GM21367 (cell line): ENCODE measurements around the gene CCDC87.
"Not testable (repeated sequence)": the region's sequence is repeated elsewhere in the genome, so short reads cannot be mapped to it uniquely, and the experiment has no call there.

ENCODE experiments used
- ATAC-seq: cut with Tn5 transposase; IDR thresholded peaks from one replicate; pipeline ENCODE4 v1.9.1; 2021; ENCODE audit not compliant: unreplicated experiment

The CCDC87 gene, protein sequence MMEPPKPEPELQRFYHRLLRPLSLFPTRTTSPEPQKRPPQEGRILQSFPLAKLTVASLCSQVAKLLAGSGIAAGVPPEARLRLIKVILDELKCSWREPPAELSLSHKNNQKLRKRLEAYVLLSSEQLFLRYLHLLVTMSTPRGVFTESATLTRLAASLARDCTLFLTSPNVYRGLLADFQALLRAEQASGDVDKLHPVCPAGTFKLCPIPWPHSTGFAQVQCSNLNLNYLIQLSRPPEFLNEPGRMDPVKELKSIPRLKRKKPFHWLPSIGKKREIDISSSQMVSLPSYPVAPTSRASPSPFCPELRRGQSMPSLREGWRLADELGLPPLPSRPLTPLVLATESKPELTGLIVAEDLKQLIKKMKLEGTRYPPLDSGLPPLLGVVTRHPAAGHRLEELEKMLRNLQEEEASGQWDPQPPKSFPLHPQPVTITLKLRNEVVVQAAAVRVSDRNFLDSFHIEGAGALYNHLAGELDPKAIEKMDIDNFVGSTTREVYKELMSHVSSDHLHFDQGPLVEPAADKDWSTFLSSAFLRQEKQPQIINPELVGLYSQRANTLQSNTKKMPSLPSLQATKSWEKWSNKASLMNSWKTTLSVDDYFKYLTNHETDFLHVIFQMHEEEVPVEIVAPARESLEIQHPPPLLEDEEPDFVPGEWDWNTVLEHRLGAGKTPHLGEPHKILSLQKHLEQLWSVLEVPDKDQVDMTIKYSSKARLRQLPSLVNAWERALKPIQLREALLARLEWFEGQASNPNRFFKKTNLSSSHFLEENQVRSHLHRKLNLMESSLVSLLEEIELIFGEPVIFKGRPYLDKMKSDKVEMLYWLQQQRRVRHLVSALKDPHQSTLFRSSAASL

GRCh38 chr11:66592457-66593302 lies at the start of gene CCDC87, which contains the start of gene CCS:
Gene CCDC87, minus strand, starts transcription at chr11:66593063. Its CDS starts 48 bp downstream, at chr11:66593015.
Gene CCS, plus strand, starts transcription at chr11:66593185. Its CDS starts 77 bp downstream, at chr11:66593262.
- ATAC-seq = peak; percentile 77

DNA sequence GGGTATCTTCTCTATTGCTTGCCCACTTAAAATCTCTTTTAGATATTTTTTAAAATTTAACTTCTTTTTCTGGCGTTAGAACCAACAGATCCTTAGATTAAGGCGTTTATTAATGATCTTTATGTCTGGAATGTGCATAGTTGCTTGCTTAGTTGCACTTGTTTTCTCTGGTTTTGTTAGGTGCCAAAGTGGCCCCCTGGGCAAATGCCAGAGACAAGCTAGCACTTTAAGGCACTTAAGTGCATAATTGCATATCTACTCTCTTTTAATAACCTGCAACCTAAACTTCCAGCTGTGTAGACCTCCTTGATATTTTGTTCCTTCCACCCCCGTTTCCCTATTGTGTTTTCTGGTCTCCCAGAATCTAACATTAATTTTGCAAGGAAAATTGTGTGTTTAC lies 49.0 kb upstream of the CCDC87 start:
- ATAC-seq = no peak

- not testable (repeated sequence) for ATAC-seq
These were observed 47.0 kb upstream of the CCDC87 start for GRCh38 chr11:66639814-66640340.

DNA sequence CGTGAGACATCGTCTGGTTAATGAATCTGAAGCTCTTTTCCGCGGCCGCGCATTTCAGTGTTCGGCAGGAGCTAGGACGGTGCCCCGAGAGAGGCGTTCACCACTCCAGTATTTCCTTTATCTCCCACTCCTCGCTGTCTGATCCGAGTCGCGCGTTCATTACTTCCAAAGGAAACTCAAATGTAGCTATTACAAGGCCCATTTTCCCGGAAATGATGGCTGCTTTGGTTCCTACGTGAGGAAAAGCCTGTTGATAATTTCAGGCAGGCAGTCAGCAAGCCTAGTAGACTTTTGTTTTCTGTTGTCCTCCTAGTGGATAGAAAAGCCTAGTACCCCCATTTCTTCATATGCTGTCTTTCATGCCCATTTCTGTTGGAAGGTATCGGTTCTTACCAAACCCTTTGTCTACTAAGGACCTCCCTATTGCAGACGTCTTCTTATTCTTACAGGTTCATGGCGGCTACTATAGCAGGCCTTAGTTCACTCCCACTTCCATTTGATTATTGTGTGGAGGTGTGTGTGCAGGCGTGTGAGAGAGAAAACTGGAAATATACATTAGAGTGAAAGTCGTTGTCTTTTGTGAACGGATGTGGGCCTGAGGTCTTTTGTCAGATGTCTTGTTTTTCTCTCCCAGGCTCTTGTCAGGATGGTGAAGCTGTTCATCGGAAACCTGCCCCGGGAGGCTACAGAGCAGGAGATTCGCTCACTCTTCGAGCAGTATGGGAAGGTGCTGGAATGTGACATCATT lies 46.4 kb upstream of the CCDC87 start:
- no peak for ATAC-seq

DNA sequence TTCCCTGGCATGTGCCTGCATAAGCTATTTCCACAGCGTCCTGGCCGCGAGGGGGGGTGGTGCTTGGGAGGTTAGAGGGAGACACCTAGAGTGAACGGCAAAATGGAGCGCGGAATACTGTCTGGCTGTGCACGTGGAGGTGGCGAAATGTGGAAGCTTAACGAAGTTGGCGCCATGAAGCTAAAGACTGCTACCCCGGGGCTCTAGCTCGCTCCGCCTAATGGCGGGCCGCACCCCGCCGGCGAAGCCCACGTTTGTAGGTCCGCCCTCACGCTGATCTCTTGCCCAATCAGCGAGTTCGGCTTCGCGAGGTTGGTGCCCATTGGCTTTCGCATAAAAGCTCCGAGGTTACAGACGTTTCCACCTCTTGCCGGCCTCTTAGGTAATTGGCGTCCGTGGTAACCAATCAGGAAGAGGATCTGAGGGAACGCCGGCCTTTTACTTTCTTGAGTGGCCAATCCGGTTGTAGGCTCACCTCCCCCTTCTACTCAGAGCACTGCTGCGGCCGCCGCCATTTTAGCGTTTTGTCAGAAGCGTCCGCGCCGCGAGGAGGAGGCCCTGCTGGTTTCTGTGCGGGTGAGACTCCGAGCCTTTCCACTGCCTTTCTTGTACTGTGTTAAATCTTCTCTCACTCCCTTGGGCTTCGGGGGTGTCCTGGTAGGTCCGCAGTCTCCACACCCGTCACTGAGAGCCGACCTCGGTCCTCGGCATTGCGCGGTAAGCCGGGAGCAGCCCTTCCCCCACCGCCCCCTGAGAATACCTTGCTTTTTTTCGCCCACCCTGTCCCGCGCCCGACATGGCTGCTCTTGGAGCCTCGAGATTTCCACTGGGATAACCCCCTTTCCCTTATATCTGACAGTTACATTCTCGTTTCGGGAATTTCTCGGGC lies 45.6 kb upstream of the CCDC87 start, which contains the start of gene RBM4:
TSS of gene RBM4 (plus strand) at position 527 of the 889 bp plus-strand sequence. CDS start 1,009 bp downstream, outside the sequence.
- ATAC-seq = peak; percentile 89

GRCh38 chr11:66637557-66638176 lies 44.8 kb upstream of the CCDC87 start:
- no peak for ATAC-seq

DNA sequence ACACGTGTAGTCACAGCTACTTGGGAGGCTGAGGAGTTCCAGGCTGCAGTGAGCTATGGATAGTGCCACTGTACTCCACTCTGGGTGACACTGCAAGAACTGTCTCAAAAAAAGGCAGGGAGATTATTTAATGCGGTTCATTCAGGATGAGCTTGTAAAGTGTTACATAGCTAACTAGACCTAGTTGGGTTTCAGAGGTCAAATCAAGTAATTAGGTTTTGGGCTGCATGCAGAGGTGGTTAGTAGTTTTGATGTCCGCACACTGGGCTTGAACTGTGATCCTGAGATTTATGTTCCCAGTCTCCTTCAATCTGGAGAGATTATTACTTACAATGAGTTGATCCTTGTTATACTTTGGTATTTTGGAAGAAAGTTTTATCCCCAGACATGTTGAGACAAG lies 43.5 kb upstream of the CCDC87 start:
- no peak for ATAC-seq

- ATAC-seq = no peak
These were observed 40.1 kb upstream of the CCDC87 start for GRCh38 chr11:66632952-66633351.

GRCh38 chr11:66631883-66632282 lies 39.0 kb upstream of the CCDC87 start:
- ATAC-seq = no peak

DNA sequence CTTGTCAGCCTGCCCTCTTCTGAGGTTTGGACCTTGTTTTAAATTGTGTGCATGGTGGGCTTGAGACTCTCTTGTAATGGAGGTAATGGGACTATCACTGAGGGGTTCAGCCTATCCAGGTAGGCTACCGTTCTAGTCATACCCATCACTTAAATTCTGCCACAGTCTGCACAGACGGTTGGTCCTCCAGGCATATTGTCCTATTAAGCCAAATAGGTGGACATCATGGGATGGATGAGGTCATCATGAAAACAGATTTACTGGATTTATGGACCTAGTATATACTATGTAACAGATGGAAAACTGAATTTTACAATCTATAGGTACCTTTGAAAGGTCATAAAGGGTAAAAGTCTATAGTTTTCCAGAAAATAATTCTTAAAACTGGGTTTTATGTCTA lies 36.5 kb upstream of the CCDC87 start:
- ATAC-seq = no peak

- no peak for ATAC-seq
These were observed 35.3 kb upstream of the CCDC87 start for GRCh38 chr11:66628061-66628603.

DNA sequence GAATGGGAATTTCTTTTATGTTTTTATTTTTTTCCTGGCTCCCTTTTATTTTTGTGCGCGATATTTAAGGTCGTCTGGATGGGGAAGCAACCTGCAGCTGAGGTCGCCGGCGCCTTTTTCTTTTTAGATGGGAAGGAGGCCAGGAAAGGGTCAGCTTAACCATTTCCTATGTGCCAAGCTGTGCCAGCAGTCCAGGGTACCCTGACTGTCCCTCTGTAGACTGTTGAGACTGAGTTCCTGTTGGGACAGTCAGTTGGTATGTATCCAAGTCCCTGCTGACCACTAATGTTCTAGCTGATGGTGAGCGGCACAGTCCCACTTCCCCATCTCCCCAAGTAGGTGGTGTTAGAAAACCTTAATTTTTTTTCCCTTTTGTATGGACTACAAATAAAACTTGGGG lies 34.1 kb upstream of the CCDC87 start:
- no peak for ATAC-seq

DNA sequence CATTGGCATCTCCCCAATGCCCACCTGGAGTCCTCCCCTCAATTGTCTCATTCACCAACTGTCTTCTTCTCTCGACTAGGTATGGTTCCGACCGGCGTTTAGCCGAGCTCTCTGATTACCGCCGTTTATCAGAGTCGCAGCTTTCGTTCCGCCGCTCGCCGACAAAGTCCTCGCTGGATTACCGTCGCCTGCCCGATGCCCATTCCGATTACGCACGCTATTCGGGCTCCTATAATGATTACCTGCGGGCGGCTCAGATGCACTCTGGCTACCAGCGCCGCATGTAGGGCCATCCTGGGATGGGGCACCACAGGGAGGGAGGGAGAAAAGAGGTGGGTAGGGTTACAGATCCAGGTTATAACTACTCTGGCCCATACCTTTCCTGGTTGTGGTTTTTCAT lies 33.5 kb upstream of the CCDC87 start:
- ATAC-seq = no peak

DNA sequence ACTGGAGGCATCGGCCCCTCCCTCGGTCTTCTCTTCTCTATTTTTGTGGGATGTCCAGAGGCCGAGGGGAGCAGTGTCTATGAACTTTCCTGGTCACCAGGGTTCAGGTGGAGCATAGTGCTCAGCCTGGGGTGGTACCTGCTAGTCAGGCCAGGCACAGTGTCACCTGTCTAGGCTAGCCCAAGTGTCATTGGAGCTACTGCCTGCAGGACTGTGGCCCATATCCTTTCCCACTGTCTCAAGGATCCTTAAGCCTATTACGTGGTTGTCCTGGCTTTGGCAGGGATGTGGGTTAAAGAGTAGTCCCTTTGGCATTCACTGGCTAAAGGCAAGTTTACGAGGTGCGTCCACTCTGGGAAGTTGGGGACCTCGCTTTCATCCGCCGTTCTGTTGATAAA lies 32.9 kb upstream of the CCDC87 start:
- ATAC-seq = no peak

DNA sequence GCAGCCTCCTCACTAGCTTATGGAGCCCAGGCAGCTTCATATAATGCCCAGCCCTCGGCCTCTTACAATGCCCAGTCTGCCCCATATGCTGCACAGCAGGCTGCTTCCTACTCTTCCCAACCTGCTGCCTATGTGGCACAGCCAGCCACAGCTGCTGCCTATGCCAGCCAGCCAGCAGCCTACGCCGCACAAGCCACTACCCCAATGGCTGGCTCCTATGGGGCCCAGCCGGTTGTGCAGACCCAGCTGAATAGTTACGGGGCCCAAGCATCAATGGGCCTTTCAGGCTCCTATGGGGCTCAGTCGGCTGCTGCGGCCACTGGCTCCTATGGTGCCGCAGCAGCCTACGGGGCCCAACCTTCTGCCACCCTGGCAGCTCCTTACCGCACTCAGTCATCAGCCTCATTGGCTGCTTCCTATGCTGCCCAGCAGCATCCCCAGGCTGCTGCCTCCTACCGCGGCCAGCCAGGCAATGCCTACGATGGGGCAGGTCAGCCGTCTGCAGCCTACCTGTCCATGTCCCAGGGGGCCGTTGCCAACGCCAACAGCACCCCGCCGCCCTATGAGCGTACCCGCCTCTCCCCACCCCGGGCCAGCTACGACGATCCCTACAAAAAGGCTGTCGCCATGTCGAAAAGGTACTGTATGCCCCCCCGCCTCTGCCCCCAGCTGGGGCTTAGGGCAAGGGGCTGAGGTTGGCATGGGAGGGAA lies 32.3 kb upstream of the CCDC87 start:
- ATAC-seq = no peak

DNA sequence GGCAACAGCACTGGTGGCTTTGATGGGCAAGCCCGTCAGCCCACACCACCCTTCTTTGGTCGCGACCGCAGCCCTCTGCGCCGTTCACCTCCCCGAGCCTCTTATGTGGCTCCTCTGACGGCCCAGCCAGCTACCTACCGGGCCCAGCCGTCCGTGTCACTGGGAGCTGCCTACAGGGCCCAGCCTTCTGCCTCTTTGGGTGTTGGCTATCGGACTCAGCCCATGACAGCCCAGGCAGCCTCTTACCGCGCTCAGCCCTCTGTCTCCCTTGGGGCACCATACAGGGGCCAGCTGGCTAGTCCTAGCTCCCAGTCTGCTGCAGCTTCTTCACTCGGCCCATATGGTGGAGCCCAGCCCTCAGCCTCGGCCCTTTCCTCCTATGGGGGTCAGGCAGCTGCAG lies 31.6 kb upstream of the CCDC87 start:
- no peak for ATAC-seq

DNA sequence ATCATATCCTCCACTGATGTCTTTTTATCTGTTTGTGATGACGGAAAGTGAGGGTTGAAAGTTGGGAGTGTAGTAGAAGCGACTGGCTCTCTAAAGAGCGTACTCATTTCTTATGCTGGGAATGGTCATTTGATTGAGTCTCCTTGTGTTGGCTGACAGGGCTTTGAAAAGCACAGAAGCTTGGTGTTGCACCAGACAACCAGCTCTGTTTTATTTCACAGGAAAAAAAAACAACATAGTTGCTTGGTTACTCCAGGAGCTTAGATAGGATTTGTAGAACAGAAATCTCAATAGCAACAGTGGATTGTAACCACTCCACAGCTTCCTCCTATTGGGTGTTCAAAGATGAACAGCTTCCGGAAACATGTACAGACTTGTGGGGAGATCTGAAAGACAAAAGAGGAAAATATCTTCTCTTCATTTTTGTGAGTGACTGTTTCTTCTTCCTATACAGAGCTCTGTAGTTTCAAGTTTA lies 26.3 kb upstream of the CCDC87 start:
- ATAC-seq = no peak
